ENCODE results near the gene BMERB1.

DNA sequence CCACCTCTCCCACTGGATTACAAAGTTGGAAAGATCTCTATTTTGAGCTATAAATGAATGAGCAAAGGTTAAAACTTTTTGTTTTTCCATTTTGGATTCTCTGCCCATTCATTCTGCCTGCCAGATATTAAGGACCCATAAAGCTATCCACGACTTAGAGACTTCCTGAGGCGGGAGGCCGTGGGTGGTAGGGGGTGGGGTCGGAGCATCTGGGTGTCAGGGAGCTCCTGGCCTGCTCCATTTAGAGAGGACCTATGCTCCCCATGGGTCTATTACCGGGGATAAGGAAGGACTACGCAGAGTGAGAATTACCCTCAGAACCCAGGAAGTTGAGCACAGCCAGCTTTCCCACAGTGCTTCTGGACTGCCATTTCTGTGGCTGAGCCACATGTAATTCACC is 162.7 kb downstream of the BMERB1 start:
- TF ChIP-seq ERF (CRISPR knock-in tag; IDR thresholded peaks at IDR 0.05), result no peak
- TF ChIP-seq, protein P1, sequence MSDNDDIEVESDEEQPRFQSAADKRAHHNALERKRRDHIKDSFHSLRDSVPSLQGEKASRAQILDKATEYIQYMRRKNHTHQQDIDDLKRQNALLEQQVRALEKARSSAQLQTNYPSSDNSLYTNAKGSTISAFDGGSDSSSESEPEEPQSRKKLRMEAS (CRISPR knock-in tag; IDR thresholded peaks at IDR 0.05), result no peak

All from K562 (cell line).